OCI-LY1 (cell line): Measurements from ENCODE around the gene CHAF1A.

Source experiments
- H2AFZ ChIP-seq: fragments of 200-600 bp; sonication (generic), shearing (Covaris generic); 2 replicates; pipeline ENCODE4 v1.6.0; 2014; ENCODE audit warnings: antibody characterized with exemption, mild to moderate bottlenecking, low read length
- H3F3A ChIP-seq: fragments of 200-600 bp; sonication (generic), shearing (Covaris generic); 2 replicates; pipeline ENCODE4 v1.6.0; 2014; ENCODE audit warnings: mild to moderate bottlenecking, antibody characterized with exemption, low read length, moderate library complexity; ENCODE audit not compliant: insufficient read depth
- H3K27ac ChIP-seq: fragments of 200-600 bp; sonication (generic); 2 replicates; pipeline ENCODE4 v1.5.1; 2014; ENCODE audit warnings: low read length, mixed run types, mild to moderate bottlenecking, low read depth; ENCODE audit not compliant: poor library complexity, severe bottlenecking
- H3K27me3 ChIP-seq: fragments of 200-600 bp; sonication (generic); 2 replicates; pipeline ENCODE4 v1.6.0; 2014; ENCODE audit warnings: antibody characterized with exemption, mild to moderate bottlenecking, low read length, moderate library complexity; ENCODE audit not compliant: insufficient read depth
- H3K36me3 ChIP-seq: fragments of 200-600 bp; sonication (generic); 2 replicates; pipeline ENCODE4 v1.6.1; 2014; ENCODE audit warnings: mild to moderate bottlenecking, antibody characterized with exemption, low read length, moderate library complexity, mixed read lengths; ENCODE audit not compliant: insufficient read depth
- H3K4me1 ChIP-seq: fragments of 200-600 bp; sonication (generic); 2 replicates; pipeline ENCODE4 v1.5.1; 2014; ENCODE audit warnings: mild to moderate bottlenecking, low read length, moderate library complexity; ENCODE audit not compliant: insufficient read depth, severe bottlenecking
- H3K4me2 ChIP-seq: fragments of 200-600 bp; sonication (generic), shearing (Covaris generic); 2 replicates; pipeline ENCODE4 v1.6.1; 2014; ENCODE audit warnings: low read length
- H3K4me3 ChIP-seq: fragments of 200-600 bp; sonication (generic); 2 replicates; pipeline ENCODE4 v1.5.1; 2014; ENCODE audit warnings: low read length, low read depth, mild to moderate bottlenecking, mixed read lengths; ENCODE audit not compliant: poor library complexity, severe bottlenecking
- H3K79me2 ChIP-seq: fragments of 200-600 bp; shearing (Covaris generic); 2 replicates; pipeline ENCODE4 v1.6.1; 2016; ENCODE audit warnings: mixed run types, low read length, mixed read lengths; ENCODE audit not compliant: insufficient read depth
- H3K9ac ChIP-seq: fragments of 200-600 bp; sonication (generic), shearing (Covaris generic); 2 replicates; pipeline ENCODE4 v1.6.1; 2014; ENCODE audit warnings: mild to moderate bottlenecking, low read length, mixed read lengths
- H3K9me2 ChIP-seq: fragments of 200-600 bp; sonication (generic), shearing (Covaris generic); 2 replicates; pipeline ENCODE4 v1.6.1; 2014; ENCODE audit warnings: low read depth, mild to moderate bottlenecking, low read length, mixed read lengths
- H3K9me3 ChIP-seq: fragments of 200-600 bp; shearing (Covaris generic); 2 replicates; pipeline ENCODE4 v1.6.1; 2014; ENCODE audit warnings: low read length, mixed read lengths
- H4K20me1 ChIP-seq: fragments of 200-600 bp; sonication (generic), shearing (Covaris generic); 2 replicates; pipeline ENCODE4 v1.6.0; 2016; ENCODE audit warnings: mild to moderate bottlenecking, low read length; ENCODE audit not compliant: insufficient read depth
- CTCF ChIP-seq: fragments of 200-600 bp; sonication (generic), shearing (Covaris generic); IDR thresholded peaks from 2 replicates; pipeline ENCODE4 v1.5.1; 2017; ENCODE audit warnings: mild to moderate bottlenecking, antibody characterized with exemption, low read length, moderate library complexity, mixed read lengths
- EZH2 ChIP-seq: fragments of 200-600 bp; sonication (generic), shearing (Covaris generic); IDR thresholded peaks from 2 replicates; pipeline ENCODE4 v1.8.0; 2017; ENCODE audit warnings: borderline replicate concordance, mixed run types, mild to moderate bottlenecking, antibody characterized with exemption, low read length, moderate library complexity, mixed read lengths

CHAF1A gene

GRCh38 chr19:4365791-4366665 lies 36.4 kb upstream of the CHAF1A start:
- Histone ChIP-seq H3F3A (no peaks in the 10 kb centered on the region), H4K20me1 (no peaks in the 10 kb centered on the region), H2AFZ (no peak overlapping the region), H3K27ac (no peak overlapping the region), H3K9me3 (no peaks in the 10 kb centered on the region), H3K36me3 (peaks cover 37% of the 10 kb centered on the region; the same call in 1 of the 2 replicates), H3K27me3 (no peaks in the 10 kb centered on the region), H3K4me2 (no peak overlapping the region), H3K9me2 (no peaks in the 10 kb centered on the region), H3K9ac (no peak overlapping the region), H3K4me1 (peaks cover 24% of the 10 kb centered on the region), H3K79me2 (no peaks in the 10 kb centered on the region), H3K4me3 (no peak overlapping the region)
- TF ChIP-seq EZH2 (no peak), CTCF (no peak)

- peaks cover 30% of the 10 kb centered on the region; the same call in 1 of the 2 replicates for H3K36me3 ChIP-seq
- H3K9ac ChIP-seq = no peak overlapping the region
- H3K27ac ChIP-seq = no peak overlapping the region
- no peak overlapping the region for H2AFZ ChIP-seq
- H3F3A ChIP-seq = no peaks in the 10 kb centered on the region
- no peaks in the 10 kb centered on the region for H3K9me3 ChIP-seq
- no peaks in the 10 kb centered on the region for H3K27me3 ChIP-seq
- H4K20me1 ChIP-seq = no peaks in the 10 kb centered on the region
- H3K9me2 ChIP-seq = no peaks in the 10 kb centered on the region
- no peak overlapping the region for H3K4me2 ChIP-seq
- TF ChIP-seq EZH2 (no peak), CTCF (no peak)
- no peak overlapping the region for H3K4me3 ChIP-seq
- H3K4me1 ChIP-seq = peaks cover 26% of the 10 kb centered on the region
- no peaks in the 10 kb centered on the region for H3K79me2 ChIP-seq
Measured at GRCh38 chr19:4366666-4367335, 35.6 kb upstream of the CHAF1A start.

GRCh38 chr19:4367336-4367723 lies 35.1 kb upstream of the CHAF1A start:
- Histone ChIP-seq H2AFZ (no peak overlapping the region), H4K20me1 (no peaks in the 10 kb centered on the region)

More at GRCh38 chr19:4367336-4367723, 35.1 kb upstream of the CHAF1A start:
- Histone ChIP-seq H3K9me3 (no peaks in the 10 kb centered on the region), H3K4me1 (peaks cover 26% of the 10 kb centered on the region), H3K36me3 (peaks cover 24% of the 10 kb centered on the region), H3K4me3 (no peak overlapping the region), H3K9ac (no peak overlapping the region), H3K79me2 (no peaks in the 10 kb centered on the region), H3F3A (no peaks in the 10 kb centered on the region), H3K9me2 (no peaks in the 10 kb centered on the region), H3K4me2 (no peak overlapping the region), H3K27me3 (no peaks in the 10 kb centered on the region), H3K27ac (no peak overlapping the region)
- TF ChIP-seq EZH2 = no peak
- TF ChIP-seq CTCF = no peak
